ENCODE results near the gene CDH13. TPM values are rescaled to one million over a fixed set of nuclear protein-coding genes. Genes with fewer than 3 reads are reported as not detected.

The CDH13 gene
- total and polyA plus RNA-seq, 10 of the 15 experiments (the other 5 are each of a cell fraction or from before 2014, with no cell fraction given): under 0.01 to 0.05 TPM; not detected in 8

DNA sequence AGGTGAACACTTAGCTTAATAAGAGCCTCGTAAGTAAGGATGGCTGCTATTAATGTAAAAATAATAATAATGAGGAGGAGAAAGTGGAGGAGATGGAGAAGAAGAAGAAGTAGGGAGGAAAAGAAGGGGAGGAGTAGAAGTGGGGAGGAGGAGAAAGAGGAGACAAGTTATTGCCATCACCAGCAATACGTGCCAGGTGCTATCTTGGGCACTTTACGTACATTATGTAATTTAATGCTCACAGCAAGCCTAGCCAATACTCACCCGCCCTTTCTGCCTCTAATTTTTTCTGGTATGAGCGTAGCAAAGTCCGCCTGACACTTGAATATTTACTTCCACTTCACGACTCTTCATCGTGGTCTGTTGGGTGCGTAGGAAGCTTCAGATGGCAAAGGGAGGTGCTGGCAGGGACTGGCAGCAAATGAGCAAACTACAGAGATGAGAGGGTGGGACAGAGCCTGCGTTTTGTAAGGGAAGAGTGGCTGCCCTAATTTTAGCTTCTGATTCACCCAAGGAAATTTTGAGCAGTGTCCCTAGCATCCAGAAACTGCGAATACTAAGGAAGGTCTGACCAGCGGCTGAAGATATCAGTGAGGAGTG is 42.1 kb upstream of the CDH13 start (continued):
- TF ChIP-seq, protein P1, sequence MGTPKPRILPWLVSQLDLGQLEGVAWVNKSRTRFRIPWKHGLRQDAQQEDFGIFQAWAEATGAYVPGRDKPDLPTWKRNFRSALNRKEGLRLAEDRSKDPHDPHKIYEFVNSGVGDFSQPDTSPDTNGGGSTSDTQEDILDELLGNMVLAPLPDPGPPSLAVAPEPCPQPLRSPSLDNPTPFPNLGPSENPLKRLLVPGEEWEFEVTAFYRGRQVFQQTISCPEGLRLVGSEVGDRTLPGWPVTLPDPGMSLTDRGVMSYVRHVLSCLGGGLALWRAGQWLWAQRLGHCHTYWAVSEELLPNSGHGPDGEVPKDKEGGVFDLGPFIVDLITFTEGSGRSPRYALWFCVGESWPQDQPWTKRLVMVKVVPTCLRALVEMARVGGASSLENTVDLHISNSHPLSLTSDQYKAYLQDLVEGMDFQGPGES (IDR thresholded peaks at IDR 0.05): no peak

DNA sequence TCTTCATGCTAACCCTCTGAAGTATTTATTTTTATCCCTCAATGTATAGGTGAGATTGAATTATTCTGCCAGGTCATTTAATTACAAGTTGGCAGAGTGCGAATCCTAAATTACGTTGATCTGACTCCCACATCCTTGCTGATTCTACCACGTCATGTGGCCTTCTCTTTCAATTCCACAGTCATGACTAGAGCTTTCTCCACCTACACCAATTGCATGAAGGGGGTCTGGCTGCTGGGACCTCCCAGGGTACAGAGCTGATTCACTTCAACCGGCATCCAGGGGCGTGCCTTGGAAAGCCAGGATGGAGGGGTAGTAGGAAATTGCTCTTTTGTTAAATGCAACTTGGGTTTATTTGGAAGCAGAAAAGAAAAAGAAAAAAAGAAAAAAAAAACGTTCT is 41.1 kb upstream of the CDH13 start:
- no peaks in the 10 kb centered on the region for H3K36me3 ChIP-seq (ENCODE audit: control insufficient read depth in 2 of 2, insufficient read depth in 2 of 2, low read length in 1 of 2)
- RAD21 ChIA-PET (ENCODE audit: unreplicated experiment): no interaction called here
- H3K4me1 ChIP-seq (ENCODE audit: control insufficient read depth, insufficient read depth, low read length): no peaks in the 10 kb centered on the region
- no peak overlapping the region for H3K4me3 ChIP-seq
- no peaks in the 10 kb centered on the region for H4K20me1 ChIP-seq (ENCODE audit: control insufficient read depth, insufficient read depth)
- no peak for TF ChIP-seq CBX3 (IDR thresholded peaks at IDR 0.05; ENCODE audit: borderline replicate concordance, low read depth)
- no peak for TF ChIP-seq KDM1A (IDR thresholded peaks at IDR 0.05; ENCODE audit: borderline replicate concordance)
- no peak for TF ChIP-seq POLR2AphosphoS5 (IDR thresholded peaks at IDR 0.05; ENCODE audit: low read length)
- TF ChIP-seq BMI1 (IDR thresholded peaks at IDR 0.05; ENCODE audit: borderline replicate concordance): no peak
- no peak for TF ChIP-seq JUND (IDR thresholded peaks at IDR 0.05; ENCODE audit: low read depth, low read length)
- TF ChIP-seq POU2F2 (IDR thresholded peaks at IDR 0.05; ENCODE audit: borderline replicate concordance, low read depth, low read length): no peak
- TF ChIP-seq, protein P2, sequence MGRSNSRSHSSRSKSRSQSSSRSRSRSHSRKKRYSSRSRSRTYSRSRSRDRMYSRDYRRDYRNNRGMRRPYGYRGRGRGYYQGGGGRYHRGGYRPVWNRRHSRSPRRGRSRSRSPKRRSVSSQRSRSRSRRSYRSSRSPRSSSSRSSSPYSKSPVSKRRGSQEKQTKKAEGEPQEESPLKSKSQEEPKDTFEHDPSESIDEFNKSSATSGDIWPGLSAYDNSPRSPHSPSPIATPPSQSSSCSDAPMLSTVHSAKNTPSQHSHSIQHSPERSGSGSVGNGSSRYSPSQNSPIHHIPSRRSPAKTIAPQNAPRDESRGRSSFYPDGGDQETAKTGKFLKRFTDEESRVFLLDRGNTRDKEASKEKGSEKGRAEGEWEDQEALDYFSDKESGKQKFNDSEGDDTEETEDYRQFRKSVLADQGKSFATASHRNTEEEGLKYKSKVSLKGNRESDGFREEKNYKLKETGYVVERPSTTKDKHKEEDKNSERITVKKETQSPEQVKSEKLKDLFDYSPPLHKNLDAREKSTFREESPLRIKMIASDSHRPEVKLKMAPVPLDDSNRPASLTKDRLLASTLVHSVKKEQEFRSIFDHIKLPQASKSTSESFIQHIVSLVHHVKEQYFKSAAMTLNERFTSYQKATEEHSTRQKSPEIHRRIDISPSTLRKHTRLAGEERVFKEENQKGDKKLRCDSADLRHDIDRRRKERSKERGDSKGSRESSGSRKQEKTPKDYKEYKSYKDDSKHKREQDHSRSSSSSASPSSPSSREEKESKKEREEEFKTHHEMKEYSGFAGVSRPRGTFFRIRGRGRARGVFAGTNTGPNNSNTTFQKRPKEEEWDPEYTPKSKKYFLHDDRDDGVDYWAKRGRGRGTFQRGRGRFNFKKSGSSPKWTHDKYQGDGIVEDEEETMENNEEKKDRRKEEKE (IDR thresholded peaks at IDR 0.05): no peak
- no peak for TF ChIP-seq CHD4 (IDR thresholded peaks at IDR 0.05)
- no peak for TF ChIP-seq ZBED1 (IDR thresholded peaks at IDR 0.05; ENCODE audit: borderline replicate concordance)
- TF ChIP-seq POLR2AphosphoS2 (IDR thresholded peaks at IDR 0.05; ENCODE audit: low read depth, low read length): no peak
- no peak for ATAC-seq
- no peak for FAIRE-seq
- no peak for DNase-seq (ENCODE audit: low read depth, low spot score)
- POLR2A ChIA-PET: no interaction called here
- CTCF ChIA-PET: no interaction called here
- no peak overlapping the region for H2AFZ ChIP-seq (ENCODE audit: control insufficient read depth, low read depth, low read length)
- no peaks in the 10 kb centered on the region for H3K79me2 ChIP-seq (ENCODE audit: control insufficient read depth, insufficient read depth, low read length)
- H3K9ac ChIP-seq (ENCODE audit: control insufficient read depth, insufficient read depth, low read length): no peak overlapping the region
- in situ Hi-C loops (cut with MboI): no loop called here
- no peak overlapping the region for H3K27ac ChIP-seq (ENCODE audit: control insufficient read depth, insufficient read depth)
- intact Hi-C loops (cut with micrococcal nuclease; ENCODE audit: unreplicated experiment): loop anchor here (10.0 kb wide), 1 partner anchor 321 kb away; no protein-coding TSS in a partner anchor
- no peaks in the 10 kb centered on the region for H3K27me3 ChIP-seq (replicated peaks in 1 of 2; ENCODE audit: control insufficient read depth in 2 of 2, insufficient read depth in 2 of 2, low read length in 1 of 2)
- WGBS (ENCODE audit: insufficient coverage, insufficient replicate concordance, low lambda C conversion rate, missing lambda C conversion rate): 41% methylated on average over 6 of the region's 6 CpGs
- H3K4me2 ChIP-seq (ENCODE audit: control insufficient read depth, insufficient read depth): no peak overlapping the region
- SMC1A ChIA-PET (ENCODE audit: uncharacterized antibody, unreplicated experiment): no interaction called here
- no peaks in the 10 kb centered on the region for H3K9me3 ChIP-seq (replicated peaks; ENCODE audit: control insufficient read depth, insufficient read depth, low read length)
- no TSS peak for BruUV-seq (replicated peaks)
